Measurements from ENCODE around the gene GNAZ.

DNA sequence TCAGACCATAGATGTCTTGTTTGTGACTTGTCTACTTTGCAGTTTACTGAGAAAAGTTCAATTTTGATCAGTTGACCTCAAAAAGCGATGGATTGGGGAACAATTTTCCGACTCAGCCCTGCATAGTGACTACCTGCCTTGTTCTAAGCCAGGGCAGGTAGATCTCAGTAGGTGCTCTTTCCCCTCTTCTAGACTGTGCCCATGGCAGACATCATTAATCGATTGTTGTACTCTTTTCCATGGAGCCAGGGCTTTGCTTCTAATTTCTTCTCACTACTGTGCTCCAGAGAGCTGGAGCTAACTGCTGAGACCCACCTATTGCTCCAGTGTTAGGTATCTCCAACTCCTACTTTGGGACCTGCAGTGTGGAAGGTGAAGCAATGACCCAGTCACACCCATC, 84.8 kb downstream of the GNAZ start:
- TF ChIP-seq, protein P1, sequence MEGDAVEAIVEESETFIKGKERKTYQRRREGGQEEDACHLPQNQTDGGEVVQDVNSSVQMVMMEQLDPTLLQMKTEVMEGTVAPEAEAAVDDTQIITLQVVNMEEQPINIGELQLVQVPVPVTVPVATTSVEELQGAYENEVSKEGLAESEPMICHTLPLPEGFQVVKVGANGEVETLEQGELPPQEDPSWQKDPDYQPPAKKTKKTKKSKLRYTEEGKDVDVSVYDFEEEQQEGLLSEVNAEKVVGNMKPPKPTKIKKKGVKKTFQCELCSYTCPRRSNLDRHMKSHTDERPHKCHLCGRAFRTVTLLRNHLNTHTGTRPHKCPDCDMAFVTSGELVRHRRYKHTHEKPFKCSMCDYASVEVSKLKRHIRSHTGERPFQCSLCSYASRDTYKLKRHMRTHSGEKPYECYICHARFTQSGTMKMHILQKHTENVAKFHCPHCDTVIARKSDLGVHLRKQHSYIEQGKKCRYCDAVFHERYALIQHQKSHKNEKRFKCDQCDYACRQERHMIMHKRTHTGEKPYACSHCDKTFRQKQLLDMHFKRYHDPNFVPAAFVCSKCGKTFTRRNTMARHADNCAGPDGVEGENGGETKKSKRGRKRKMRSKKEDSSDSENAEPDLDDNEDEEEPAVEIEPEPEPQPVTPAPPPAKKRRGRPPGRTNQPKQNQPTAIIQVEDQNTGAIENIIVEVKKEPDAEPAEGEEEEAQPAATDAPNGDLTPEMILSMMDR (optimal IDR thresholded peaks at IDR 0.05 in 1 of 3, IDR thresholded peaks at IDR 0.05 in 1 of 3, conservative IDR thresholded peaks at IDR 0.05 in 1 of 3; ENCODE audit: extremely low read depth in 1 of 3, insufficient read depth in 2 of 3, low read length in 3 of 3): no peak
- no peak for TF ChIP-seq EZH2 (IDR thresholded peaks at IDR 0.05; ENCODE audit: low read length)

All from keratinocyte (primary cell).